GM19467 (cell line): ENCODE measurements around the gene RFT1.

ENCODE experiments used
- ATAC-seq: cut with Tn5 transposase; IDR thresholded peaks from one replicate; pipeline ENCODE4 v1.9.1; 2021; ENCODE audit warnings: mild to moderate bottlenecking, moderate library complexity; ENCODE audit not compliant: unreplicated experiment

RFT1 gene

DNA sequence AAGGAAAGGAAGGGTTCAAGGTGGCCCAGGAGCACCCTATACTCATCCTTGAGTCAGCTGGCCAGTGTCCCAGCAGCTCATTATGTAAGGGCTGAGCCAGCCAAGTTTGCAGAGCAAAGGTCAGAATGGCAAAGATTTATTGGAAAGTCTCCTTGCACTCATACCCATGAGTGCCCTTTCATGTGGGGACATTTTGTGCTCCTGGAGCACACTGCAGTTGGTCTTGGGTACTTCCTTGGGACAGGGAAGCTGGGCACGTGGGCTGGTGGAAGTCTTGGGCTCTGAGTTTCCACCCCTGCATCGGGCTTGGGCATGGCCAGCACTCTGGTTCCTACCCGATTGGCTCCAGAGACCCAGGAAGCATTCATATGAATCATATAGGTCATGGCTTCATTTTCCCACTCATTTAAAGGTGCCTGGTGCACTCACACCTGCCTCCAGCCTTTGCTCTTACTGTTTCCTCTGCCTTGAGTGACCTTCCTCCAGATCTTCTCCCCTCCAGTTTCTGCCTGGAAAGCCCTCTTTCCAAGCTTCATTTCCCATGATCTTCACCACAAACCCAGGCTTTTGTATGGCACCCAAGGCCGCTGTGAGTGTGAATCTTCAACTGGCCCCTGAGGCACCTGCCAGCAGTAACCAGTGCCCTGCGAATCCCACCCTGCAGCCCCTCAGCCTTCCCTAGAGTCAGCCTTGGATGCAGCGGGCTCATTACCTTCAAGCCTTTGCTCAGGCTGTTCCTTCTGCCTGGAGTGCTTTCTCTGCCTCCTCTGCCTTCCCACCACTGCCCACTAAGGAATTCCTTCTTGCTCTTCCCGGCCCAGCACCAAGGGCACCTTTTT is 20.2 kb upstream of the RFT1 start:
- no peak for ATAC-seq

DNA sequence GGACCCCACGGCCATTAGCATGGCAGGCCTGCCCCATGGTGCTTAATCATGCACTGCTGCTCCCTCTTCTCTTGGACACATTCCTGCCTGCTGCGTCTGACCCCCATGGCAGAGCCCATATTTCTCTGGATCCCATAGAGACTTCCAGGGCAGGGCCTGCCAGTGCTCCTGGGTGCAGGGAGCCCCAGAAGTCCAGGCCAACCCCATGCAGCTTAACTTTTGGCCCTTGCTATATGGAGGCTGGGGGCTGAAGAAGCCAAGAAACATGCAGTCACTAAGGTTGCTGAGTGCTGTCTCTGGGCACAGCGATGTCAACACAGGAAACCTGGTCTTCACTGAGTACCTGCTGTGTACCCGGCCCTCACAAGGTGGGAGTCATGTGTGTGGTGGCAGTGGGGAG is 19.5 kb upstream of the RFT1 start:
- ATAC-seq: no peak

DNA sequence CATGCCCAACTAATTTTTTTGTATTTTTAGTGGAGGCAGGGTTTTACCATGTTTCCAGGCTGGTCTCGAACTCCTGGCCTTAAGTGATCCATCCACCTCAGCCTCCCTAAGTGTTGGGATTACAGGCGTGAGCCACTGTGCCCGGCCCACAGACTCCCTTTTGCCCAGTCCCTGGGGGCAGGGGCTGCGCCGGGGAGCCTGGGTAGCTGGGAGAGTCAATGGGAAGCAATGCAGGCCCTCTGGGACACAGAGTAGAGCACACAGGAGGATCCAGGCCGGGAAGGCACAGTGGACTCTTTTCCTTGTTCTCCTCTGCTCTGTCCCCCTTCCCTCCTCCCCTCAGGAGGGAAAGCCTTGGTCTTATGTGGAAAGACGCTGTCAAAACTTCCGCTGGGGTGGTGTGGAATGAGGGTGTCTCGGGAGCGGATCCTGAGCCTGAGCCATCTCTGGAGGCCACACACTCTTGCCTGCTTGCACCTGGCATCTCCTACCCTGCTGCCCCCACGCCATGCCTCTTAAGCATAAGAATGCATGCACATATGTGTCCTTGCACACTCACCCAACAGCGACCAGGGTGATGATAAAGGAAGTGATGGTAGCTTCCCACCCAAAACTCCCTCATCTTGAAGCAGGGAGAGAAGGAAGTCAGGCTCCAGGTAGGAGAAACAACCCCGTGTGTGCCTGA is 18.9 kb upstream of the RFT1 start:
- ATAC-seq: no peak

DNA sequence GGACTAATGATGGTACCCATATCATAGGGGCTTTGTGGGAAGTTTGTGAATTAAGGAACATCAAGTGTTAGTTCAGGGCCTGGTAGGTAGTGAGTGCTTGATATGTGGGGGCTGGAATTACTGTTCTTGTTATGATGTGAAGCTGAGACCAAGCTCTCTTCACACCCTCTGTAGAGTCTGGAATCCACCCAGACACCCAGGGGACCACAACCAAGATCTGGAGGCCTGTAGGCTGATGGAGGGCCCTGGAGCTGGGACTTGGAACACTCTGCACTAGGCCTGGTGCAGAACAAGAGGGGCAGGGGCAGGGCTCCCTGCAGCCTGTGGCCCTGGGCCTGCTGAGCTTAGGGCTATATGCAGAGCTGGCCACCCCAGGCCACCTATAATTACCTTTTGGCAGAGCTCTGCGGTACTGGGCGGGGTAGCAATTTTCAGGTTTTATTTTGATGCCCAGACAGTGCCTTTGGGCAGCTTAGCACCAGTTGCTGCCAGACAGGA is 17.7 kb upstream of the RFT1 start:
- no peak for ATAC-seq

DNA sequence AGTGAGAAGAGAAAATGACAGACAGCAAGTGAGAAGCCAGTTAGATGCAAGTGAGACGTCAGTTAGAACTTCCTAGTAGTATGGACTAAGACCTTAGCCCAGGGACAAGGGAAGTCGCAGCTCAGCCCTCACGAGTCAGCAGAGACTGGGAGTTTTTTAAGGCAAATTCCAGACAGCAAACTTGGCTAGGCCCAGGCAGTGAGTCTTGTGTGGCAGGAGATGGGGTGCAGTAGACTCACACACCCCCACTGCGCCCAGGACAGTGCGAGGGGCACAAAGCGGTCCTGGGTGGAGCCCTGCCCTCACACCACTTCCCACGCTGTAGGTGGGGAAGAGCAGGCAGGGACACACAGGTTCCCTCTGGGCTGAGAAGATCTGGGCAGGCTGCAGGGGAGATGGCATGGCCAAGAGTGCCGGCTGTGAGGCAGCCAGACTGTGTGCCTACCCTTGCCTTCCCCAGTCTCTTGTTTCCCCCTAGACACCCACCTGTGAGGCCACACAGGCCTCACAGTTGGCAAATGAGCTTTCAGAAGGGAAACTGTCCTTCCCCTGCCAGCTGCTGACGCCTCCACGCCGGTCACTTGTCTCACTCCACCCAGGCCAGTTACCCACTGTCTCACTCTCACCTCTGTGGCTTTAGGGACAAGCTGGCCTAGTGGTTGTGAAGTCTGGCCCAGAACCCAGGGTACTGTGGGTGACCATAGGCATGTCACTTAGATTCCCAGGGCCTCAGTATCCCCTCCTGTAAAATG is 17.1 kb upstream of the RFT1 start:
- ATAC-seq: no peak

DNA sequence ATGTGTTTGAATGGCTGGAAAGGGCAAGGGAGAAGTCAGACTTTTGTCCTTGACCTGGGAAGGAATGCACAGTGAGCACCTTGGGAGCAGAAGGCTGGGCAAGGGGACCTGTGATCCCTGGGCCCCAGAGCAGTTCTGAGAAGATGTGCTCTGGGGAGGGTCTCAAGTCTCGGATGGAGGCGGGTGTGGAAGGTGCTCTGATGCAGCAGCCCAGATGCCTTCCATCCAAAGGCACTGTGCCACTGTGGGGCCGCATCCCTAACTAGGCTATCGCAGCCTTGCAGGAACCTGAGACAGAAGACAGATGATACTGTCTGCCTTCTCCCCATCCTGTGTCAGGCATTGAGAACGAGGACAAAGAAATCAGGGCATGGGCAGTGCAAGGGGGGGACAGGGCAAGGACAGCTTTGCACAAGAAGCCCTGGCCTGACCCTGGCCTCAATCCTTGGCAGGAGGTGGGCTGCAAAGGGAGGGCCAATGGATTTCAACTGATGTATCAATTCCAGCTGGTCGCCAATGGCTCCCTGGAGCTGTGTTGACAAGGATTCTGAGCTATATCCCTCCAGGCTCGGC is 16.2 kb upstream of the RFT1 start:
- ATAC-seq: no peak

DNA sequence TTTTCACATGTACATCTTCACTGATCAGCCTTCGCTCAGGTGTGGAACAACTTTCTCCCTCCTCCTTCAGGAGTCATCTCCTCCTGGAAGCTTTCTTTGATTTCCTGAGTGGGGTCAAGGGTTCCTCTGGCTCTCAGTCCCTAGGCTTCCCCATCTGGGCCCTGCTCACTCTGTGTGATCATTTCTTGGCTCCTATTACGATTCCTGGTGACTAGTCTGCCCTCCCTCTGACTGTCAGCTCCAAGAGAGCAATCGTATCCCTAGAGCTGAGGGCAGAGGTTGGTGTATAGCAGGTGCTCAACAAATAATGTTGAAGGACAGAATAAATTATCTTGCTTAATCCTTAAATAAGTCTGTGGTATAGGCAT is 15.5 kb upstream of the RFT1 start:
- ATAC-seq: no peak

DNA sequence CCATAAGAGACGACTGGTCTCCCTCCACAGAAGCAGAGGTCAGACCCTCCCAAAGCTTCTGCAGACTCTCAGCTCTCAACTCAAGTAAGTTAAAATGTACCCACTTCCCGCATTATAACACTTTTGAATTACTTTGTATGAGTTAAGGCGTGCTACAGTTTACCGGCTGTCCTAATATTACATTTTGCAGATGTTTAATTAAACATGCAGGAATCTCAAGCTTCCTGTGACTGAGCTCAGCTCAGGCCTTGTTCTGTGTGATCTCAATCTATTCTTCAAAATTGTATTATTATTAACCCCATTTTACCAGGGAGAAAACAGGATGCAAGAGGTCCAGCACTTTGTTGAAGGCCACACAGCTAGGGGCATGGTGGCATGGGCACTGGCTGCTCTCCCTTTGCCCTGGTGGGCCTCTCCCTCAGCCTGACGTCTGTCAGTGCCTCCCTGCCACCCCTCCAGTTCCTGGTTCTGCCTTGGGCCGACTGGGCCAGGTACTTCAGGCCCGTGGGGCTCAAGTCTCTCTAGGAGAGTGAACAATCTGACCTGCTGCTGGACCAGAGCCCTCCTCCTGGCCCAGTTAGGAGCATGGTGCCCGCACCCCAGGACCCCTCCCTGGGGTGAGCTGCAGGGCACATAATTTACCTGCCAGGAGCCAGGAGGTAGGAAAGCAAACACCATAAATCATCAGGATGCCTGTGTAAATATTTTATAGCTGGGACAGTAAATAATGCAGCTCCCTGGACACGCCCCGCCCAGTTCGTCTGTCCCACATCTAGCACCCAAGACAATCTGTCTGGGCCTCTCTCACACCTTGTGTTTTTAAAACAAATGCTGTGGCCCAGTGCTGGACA is 14.9 kb upstream of the RFT1 start:
- no peak for ATAC-seq

DNA sequence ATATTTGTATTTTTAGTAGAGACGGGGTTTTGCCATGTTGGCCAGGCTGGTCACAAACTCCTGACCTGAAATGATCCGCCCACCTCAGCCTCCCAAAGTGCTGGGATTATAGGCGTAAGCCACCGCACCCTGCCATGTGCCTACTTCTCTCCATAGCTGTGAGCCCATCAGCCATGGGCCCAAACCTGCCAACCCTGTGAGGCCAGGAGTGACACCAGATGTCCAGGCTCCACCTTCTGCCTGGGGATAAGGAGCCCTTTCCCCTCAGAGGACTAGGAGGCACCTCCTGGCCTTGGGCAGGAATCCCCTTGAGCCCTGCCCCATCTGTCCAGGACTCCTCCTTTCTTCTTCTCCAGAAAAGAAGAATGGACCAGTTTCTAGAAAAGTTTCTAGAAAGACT is 14.2 kb upstream of the RFT1 start:
- no peak for ATAC-seq

DNA sequence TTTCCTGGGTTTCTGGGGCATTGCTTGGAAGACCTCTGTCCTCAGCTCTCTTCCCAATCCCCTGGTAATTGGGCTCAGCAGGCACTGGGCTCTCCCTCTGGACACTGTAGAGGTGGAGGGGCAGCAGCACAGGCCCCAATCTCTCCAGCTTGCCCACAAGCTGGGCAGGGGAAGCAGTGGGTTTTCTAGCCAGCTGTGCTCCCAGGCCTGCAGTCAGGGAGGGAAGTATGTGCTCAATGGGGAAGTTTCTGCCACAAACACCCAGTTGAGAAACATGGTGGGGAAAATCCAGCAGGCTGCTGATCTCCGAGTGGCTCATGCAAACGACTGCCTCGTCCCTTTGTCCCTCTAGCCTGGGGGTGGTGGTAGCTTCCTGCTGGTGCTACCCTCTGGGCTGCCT is 12.8 kb upstream of the RFT1 start:
- no peak for ATAC-seq

DNA sequence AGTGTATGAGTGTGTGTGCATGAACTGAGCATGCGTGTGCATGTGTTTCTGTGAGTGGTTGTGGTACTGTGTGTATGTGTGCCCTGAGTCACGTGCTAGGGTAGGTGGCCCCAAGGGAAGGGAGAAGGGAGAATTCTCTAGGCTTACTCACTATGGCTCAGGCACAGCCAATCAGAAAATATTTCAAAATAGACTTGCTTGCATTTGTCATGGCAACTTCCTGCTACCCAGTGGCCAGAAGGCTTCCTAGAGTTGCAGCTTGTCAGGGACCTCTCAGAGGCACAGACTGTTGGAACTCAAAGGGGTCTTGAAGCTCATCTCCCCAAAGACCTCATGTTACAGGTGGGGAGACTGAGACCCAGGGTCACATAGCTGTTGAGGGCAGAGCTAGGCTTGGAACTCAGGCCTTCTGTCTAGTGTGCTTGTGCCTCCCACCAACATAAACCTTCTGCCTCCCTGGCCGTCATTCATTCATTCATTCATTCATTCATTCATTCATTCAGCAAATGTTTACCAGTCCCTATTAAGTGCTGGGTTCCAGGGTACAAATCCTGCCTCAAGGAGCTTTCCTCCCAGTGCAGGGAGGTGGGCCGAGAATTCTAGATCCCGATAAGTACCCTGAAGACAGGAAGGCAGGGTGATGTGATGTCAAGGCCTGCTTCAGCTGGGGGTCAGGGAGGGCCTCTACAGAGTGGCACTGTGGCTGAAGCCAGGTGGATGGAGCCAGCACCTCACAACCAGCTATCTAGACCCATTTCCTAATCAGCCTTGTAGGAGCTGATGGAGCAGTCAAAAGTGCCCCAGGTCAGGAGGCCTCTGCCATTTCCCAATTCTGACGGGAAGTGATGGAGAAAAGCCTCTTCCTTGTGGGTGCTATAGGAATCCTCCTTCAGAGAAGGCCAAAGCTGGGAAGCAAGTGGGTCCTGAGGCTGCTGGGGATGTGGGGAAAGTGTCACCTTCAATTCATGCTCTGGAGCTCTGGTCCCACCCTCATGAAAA is 10.9 kb upstream of the RFT1 start:
- no peak for ATAC-seq

DNA sequence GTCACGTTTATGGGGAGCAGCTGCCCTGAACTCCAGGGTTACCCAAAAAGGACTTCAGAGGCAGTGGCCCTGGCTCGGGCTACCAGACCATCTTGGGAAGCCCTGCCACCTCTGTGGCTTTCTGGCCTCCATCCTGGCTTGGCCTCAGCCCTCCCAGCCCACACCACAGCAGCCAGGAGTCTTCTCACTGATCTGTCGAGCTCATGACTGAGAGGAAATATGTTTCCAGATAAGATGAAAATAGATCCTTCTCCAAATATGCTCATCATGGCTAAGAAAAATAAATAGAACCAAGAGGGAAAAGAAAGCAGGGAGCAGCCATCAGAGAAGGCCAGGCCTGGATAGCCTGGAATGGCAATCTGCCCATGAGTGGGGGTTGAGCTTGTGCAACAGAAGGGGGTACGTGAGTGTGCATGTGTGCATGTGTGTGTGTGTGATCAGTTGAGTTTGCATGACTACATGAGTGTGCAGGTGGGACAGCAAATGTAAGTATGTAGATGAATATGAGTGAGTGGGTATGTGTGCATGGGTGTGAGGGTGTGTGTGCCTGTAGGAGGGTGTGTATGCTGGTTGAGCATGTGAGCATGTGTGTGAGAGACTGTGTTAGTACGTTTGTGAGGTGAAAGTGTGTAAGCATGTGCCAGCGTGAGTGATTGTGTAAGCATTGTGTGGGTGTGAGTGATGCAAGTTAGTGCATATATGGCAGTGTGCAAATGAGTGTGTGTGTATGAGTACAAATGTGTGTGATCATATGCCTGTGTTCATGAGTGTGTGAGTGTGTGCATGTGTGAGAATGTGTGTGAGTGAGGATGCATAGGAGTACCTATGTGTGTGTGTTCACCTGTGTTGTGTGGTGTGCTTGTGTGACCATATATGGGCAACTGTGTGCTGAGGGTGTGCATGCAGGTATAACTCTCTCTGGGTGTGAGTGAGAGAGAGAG is 9.9 kb upstream of the RFT1 start:
- ATAC-seq: no peak

DNA sequence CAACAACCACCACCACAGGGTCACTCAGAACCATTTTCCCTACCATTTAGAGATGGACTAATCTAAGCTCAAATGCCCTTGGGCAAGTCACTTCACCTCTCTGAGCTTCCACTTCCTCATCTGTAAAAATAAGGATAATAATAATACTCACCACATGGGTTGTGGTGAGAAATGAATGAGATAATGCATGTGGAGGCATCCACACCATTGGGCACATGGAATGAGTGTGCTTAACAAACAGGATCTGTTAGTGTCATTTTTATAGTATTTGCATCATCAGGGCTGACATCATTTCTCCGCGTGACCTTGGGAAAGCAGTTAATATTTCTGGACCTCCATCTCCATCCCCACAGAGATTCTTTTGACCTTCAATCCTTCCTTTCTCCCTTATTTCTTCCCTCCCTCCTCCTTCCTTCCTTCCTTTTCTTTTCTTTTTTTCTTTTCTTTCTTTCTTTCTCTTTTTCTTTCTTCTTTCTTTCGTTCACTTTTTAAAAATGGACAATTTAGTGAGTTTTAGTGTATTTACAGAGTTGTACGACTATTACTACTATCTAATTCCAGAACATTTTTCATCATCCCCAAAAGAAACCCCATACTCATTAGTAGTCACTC is 7.7 kb upstream of the RFT1 start:
- ATAC-seq: no peak

DNA sequence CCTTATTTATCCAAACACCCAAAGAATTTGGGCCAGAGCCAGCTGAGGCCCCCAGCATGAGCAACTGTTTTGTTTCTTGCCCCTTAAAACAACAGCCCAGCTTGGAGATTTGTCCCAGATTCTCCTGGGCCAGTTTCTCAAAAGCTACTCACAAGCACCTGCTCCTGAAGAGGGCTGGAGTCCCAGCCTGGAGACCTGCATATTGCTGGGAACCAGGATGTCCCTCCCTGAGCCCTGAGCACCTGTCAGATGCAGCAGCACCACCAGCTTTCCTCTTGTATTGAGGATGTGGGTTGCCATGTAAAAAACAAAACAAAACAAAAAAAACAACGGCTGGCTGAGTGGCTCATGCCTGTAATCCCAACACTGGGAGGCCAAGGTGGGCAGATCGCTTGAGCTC is 7.0 kb upstream of the RFT1 start:
- no peak for ATAC-seq

DNA sequence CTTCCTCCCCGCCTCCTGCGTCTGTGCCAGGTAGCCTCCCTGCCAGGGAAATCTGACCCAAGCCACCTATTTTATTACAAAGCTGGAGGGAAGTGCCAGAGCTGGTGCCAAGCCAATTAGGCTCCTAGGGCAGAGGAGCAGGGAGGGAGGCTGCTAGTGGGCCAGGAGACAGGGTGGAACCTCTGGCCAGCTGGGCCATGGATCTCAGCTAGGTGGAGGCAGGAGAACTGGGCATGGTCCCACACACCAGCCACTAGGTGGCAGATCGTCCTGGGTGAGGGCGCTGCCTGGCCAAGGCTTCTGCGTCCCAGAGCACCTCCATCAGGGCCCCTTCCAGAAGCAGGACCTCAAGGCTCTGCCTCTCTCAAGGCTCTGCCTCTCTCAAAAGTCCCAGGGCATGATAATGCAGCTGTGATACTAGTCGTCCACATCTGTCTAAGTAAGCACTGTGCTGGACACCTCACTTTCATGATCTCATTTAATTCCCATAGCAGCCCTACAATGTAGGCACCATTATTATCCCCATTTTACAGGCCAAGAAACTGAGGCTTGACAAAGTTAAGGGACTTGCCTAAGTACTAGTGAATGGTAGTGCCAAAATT is 4.5 kb upstream of the RFT1 start:
- no peak for ATAC-seq

DNA sequence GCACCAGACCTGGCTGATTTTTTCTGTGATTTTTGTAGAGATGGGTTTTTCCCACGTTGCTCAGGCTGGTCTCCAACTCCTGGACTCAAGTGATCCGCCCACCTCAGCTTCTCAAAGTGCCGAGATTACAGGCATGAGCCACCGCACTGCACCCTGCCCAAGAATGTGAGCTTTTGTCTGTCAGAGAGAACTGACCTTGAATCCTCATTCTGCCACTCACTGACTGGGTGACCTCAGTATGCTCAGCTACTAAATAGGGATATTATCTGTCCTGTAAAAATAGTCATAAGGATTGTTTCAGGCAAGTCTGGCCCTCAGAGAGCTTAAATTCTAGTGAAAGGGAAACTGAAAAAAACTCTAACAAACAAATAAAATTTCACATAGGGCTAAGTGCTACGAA is 2.1 kb upstream of the RFT1 start:
- no peak for ATAC-seq

DNA sequence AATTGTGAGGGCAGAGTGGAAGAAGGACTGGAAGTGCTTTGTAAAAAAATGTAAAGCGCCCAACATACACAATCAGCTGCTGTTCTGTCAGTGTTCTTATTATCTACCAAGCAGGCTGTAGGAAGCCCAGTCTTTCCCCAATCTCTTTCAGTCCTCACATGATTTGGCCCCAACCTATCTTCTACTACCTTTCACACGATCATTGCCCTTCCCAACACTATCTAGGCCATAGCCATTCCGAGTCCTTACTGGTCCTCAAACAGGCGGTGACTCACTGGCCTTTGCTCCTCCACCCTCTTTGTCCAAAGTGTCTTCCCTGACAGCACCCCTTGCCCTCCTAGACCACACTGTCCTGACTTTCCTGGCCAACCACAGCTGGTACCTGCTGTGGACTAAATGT is 861 bp upstream of the RFT1 start:
- no peak for ATAC-seq
